GM18907 (cell line): ENCODE results near the gene ADAM15.

Experiments
- ATAC-seq: cut with Tn5 transposase; IDR thresholded peaks from one replicate; pipeline ENCODE4 v1.9.1; 2021; ENCODE audit warnings: mild to moderate bottlenecking, moderate library complexity; ENCODE audit not compliant: unreplicated experiment

ADAM15 gene

GRCh38 chr1:155030243-155030795, 20.8 kb upstream of the ADAM15 start:
- ATAC-seq, result no peak

DNA sequence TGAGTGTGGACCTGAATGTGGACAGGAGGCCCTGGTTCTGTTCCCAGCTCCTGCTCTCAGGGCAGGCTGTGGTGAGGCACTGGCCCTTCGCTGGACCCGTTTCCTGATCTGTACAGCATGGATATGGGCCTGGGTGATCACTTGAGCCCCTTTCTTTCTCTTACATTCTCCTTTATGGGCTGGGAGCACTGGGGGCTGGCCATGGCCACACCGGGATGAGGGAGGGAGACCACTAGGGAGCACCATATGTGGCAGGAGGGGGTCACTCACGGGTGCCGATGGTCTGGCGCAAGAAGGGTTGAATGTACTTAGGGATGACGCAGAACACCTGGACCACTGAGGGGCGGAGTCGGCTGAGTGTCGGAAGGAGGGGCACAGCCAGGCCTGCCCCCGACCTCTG, 20.2 kb upstream of the ADAM15 start:
- ATAC-seq, result no peak

- no peak for ATAC-seq
These were observed 18.2 kb upstream of the ADAM15 start for GRCh38 chr1:155032886-155033285.

- no peak for ATAC-seq
These were observed 17.6 kb upstream of the ADAM15 start, which contains the start of the genes DCST1 and DCST2 for GRCh38 chr1:155033524-155033923. DCST1 (plus strand) TSS chr1:155033824; CDS start chr1:155034037, 213 bp downstream. DCST2 (minus strand) TSS chr1:155033781; CDS start chr1:155033701, 80 bp downstream.

- ATAC-seq, result no peak
These were observed 16.6 kb upstream of the ADAM15 start for GRCh38 chr1:155034318-155035208.

DNA sequence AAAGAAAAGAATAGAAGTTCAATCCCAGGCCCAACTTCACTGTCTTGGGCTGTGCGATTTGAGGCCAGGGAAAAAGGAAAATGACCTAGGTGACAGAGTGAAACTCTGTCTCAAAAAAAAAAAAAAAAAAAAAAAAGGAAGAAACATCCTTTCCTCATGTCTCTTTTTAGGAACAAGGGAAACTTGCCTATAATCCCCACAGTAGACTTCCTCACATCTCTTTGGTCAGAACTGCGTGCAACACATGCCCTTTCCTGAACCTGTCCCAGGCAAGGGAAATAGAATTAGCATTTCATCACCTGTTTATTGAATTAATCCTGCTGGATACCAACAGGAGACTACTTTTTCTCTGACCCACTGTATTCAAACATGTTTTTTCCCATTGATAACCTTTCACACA, 15.2 kb upstream of the ADAM15 start:
- ATAC-seq, result no peak

GRCh38 chr1:155037043-155037442, 14.1 kb upstream of the ADAM15 start:
- ATAC-seq, result no peak

DNA sequence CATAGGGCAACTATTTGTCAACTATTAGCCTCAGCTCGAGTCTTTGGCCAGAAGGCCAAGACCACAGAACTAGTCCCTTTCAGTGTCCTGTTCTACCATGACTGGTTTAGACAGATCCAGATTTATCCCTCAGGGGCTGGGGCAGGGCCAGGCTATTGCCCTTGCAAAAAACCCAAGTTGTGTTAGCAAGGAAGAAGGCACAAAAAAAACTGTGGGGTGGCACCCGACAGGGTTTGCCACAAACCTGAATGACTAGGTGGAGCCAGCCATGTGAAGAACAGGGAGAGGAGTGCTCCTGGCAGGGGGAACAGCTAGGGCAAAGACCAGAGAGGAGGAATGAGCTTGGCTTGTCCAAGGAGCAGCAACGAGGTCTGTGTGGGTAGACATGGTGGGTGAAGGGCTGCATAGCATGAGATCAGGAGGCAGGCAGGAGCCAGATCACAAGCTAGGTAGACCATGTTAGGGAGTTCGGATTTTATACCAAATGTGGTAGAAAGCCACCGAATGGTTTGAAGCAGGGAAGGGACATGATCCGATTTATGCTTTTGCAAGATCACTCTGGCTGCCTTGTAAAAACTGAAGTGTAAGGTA, 13.2 kb upstream of the ADAM15 start:
- no peak for ATAC-seq

- no peak for ATAC-seq
These were observed 12.4 kb upstream of the ADAM15 start for GRCh38 chr1:155038602-155039307.

GRCh38 chr1:155039308-155039669, 11.8 kb upstream of the ADAM15 start:
- ATAC-seq, result no peak

- ATAC-seq, result no peak
These were observed 10.6 kb upstream of the ADAM15 start for GRCh38 chr1:155040358-155041093.

GRCh38 chr1:155042789-155043188, 8.3 kb upstream of the ADAM15 start:
- no peak for ATAC-seq

- ATAC-seq, result no peak
These were observed 7.8 kb upstream of the ADAM15 start for GRCh38 chr1:155043301-155043702.

DNA sequence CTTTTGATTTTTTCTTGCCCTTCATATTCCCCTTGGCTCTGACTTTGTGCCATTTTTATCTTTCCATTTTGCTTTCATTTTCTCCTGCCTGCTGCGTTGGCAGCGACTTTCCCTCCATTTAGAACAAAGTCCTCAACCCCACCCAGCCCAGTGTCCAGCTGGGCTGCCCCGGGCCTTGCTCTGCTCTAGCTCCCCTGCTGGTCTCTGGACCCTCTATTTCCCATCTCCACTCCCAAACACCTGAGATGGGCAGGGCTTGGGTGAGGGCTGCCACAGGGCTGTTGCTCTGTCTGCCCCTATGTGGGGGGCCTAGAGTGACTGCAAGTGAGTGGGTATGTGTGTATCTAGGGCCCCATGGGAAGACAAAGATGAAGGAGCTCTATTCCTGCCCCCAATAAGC, 7.3 kb upstream of the ADAM15 start:
- ATAC-seq, result no peak

DNA sequence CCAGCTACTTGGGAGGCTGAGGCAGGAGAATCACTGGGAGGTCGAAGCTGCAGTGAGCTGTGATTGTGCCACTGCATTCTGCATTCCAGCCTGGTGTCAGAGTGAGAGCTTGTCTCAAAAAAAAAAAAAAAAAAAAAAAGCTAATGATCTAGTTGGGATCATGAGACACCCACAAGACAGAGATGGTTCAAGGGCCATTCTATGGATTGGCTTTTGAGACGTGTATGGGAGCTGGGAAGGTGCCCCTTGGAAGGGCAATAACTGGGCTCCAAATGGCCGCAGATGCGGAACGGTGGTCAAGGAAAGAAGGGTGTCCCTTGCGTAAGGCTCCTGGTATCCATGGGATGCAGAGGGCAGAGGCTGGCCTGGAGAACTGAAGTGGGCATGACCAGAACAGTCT, 6.8 kb upstream of the ADAM15 start:
- no peak for ATAC-seq

GRCh38 chr1:155044812-155045657, 6.1 kb upstream of the ADAM15 start:
- no peak for ATAC-seq

- no peak for ATAC-seq
These were observed 2.4 kb upstream of the ADAM15 start for GRCh38 chr1:155048449-155049334.

DNA sequence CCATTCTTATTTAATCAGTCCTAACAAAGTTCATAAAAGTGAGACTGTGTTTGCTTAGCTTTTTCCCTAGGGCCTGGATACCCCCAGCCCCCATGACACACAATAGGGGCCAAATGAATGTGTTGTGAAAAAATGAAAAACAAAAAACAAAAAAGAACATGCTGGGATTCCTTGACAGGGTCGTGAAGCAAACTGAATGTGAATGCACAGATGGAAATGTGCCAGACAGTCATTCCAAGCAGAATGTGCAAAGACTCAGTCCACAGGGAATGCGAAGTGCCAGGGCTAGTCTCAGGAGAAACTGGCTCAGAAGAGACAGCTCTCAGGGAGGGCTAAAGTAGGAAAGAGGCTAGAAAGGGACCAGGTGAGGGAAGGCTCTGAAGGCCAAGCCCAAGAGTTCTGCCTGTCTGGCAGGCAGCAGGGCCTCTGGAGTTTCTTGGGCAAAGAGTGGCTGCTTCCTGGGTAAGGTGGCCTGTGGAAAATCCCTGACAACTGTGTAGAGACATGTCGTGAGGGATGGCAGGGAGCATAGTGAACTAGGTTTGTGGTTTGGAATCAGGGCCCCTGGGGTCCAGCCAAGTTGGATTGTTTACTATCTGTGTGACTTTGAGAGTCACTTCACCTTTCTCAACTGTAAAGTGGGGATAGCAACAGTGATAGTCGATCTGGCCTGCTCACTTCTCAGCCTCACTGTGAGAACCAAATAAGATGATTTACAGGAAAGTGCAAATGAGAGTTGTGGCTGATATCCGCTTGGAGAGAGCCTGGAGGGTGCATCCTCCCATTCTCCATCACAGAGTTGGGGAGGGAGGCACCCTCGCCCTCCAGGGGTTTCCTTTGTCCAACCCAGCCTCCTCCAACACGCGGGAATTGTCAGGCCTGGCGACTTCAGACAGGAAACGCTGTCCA, 1.2 kb upstream of the ADAM15 start:
- ATAC-seq, result no peak
